ENCODE data around the gene PSMB2.
A peak's percentile ranks its signal among the peaks of the same experiment; 100 is the strongest.

Gene PSMB2

DNA sequence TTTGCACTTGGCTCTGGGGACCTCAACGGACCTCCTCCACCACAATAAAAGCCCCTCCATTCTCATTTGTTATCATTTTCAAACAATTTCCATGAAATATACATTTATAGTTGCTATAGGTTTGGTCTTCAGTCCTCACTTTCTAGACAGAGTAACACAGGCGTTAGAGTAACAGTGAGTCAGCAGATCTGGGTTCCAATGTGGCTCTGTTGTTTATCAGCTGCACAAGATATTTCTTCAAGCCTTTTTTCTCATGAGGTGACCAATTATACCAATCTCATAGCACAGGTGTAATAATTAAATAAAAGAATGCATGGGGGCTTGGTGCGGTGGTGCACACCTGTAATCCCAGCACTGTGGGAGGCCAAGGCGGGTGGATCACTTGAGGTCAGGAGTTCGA, 32.8 kb upstream of the PSMB2 start:
- ChIA-PET POLR2A (no interaction called here), CTCF (interaction anchor here (2.9 kb wide), 1 partner anchor 10 kb away, joined by 8 read pairs; no protein-coding TSS in a partner anchor)
- peak in 2 of 3 donors; percentile 31 to 37 for DNase-seq
- H3K4me3 ChIP-seq (ENCODE audit: control insufficient read depth in 1 of 7, extremely low read depth in 1 of 7, insufficient read depth in 4 of 7, low read depth in 2 of 7, low read length in 6 of 7) = no peak overlapping the region
- 70% methylated on average over 4 of the region's 5 CpGs for WGBS (ENCODE audit: insufficient coverage)
- H3K27me3 ChIP-seq (replicated peaks in 2 of 5; ENCODE audit: control insufficient read depth in 4 of 5, insufficient read depth in 5 of 5, low read length in 4 of 5) = peaks cover 0 to 2% (median 0%) of the 10 kb centered on the region in 5 experiments
- no peak overlapping the region for H3K27ac ChIP-seq (ENCODE audit: insufficient read depth in 1 of 2, low read depth in 1 of 2, low read length in 2 of 2, poor library complexity in 1 of 2, severe bottlenecking in 2 of 2)
- no peaks in the 10 kb centered on the region for H3K36me3 ChIP-seq (ENCODE audit: control insufficient read depth in 4 of 4, insufficient read depth in 4 of 4, low read length in 3 of 4)
- no peaks in the 10 kb centered on the region for H3K4me1 ChIP-seq (ENCODE audit: control extremely low read depth in 1 of 4, control insufficient read depth in 4 of 4, insufficient read depth in 4 of 4, low read length in 3 of 4)
- no peaks in the 10 kb centered on the region for H3K9me3 ChIP-seq (ENCODE audit: control extremely low read depth in 1 of 5, control insufficient read depth in 4 of 5, insufficient read depth in 2 of 5, low read depth in 1 of 5, low read length in 4 of 5)

DNA sequence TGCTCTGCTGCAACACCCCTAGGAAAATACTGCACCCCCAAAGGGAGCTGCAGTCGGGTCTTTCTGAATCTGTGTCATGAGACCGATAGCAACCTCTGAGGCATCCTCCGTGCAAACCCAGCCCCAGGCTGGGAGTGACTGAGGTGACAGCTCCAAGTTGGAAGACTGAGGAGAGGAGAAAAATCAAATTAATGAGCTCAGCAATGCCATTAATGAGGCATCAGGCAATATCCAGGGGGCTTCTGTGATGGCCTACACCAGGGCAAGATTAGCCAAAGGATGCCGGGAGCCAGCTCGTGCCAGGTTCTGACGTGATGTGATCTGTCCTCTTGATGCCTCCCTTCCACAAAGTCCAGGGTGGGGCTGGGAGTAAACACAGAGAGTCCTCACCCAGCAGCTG, 30.8 kb upstream of the PSMB2 start:
- ChIA-PET POLR2A (interaction anchor here (0.6 kb wide), 1 partner anchor 34 kb away, joined by 3 read pairs; no protein-coding TSS in a partner anchor), CTCF (interaction anchor here (0.6 to 2.9 kb wide), 3 partner anchors 12 to 43 kb away, joined by 3 to 8 read pairs (median 3); no protein-coding TSS in a partner anchor)
- H3K36me3 ChIP-seq (ENCODE audit: control insufficient read depth in 4 of 4, insufficient read depth in 4 of 4, low read length in 3 of 4) = no peaks in the 10 kb centered on the region
- H3K4me1 ChIP-seq (ENCODE audit: control extremely low read depth in 1 of 4, control insufficient read depth in 4 of 4, insufficient read depth in 4 of 4, low read length in 3 of 4) = no peaks in the 10 kb centered on the region
- no peaks in the 10 kb centered on the region for H3K9me3 ChIP-seq (ENCODE audit: control extremely low read depth in 1 of 5, control insufficient read depth in 4 of 5, insufficient read depth in 2 of 5, low read depth in 1 of 5, low read length in 4 of 5)
- WGBS (ENCODE audit: insufficient coverage) = 98% methylated on average over 5 of the region's 6 CpGs
- DNase-seq = no peak
- H3K4me3 ChIP-seq (ENCODE audit: control insufficient read depth in 1 of 7, extremely low read depth in 1 of 7, insufficient read depth in 4 of 7, low read depth in 2 of 7, low read length in 6 of 7) = no peak overlapping the region
- no peak overlapping the region for H3K27ac ChIP-seq (ENCODE audit: insufficient read depth in 1 of 2, low read depth in 1 of 2, low read length in 2 of 2, poor library complexity in 1 of 2, severe bottlenecking in 2 of 2)
- H3K27me3 ChIP-seq (replicated peaks in 2 of 5; ENCODE audit: control insufficient read depth in 4 of 5, insufficient read depth in 5 of 5, low read length in 4 of 5) = peaks cover 0 to 7% (median 0%) of the 10 kb centered on the region in 5 experiments

DNA sequence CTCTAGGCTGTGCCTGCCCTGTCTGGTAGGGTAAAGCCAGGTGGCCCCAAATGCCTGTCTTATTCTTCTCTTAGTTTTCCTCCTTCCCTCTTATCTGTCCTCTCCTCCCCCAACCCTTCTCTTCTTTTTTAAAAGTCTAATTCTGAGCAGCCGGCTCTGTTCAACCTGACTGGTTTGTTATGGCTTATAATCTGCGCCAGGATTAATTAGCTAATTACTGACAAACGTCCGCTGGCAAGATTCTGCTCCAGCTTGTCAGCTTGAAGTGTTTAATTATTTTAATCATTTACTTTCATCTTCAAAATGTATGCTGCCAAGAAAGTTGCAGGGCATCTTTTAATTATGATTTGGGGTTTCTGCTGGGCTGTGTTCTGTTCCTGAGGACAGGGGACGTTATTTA, 27.2 kb upstream of the PSMB2 start:
- Histone ChIP-seq H3K9me3 (ENCODE audit: control extremely low read depth in 1 of 5, control insufficient read depth in 4 of 5, insufficient read depth in 2 of 5, low read depth in 1 of 5, low read length in 4 of 5) (no peaks in the 10 kb centered on the region), H3K4me3 (ENCODE audit: control insufficient read depth in 1 of 7, extremely low read depth in 1 of 7, insufficient read depth in 4 of 7, low read depth in 2 of 7, low read length in 6 of 7) (no peak overlapping the region), H3K36me3 (ENCODE audit: control insufficient read depth in 4 of 4, insufficient read depth in 4 of 4, low read length in 3 of 4) (no peaks in the 10 kb centered on the region), H3K4me1 (ENCODE audit: control extremely low read depth in 1 of 4, control insufficient read depth in 4 of 4, insufficient read depth in 4 of 4, low read length in 3 of 4) (no peaks in the 10 kb centered on the region), H3K27ac (ENCODE audit: insufficient read depth in 1 of 2, low read depth in 1 of 2, low read length in 2 of 2, poor library complexity in 1 of 2, severe bottlenecking in 2 of 2) (no peak overlapping the region), H3K27me3 (replicated peaks in 2 of 5; ENCODE audit: control insufficient read depth in 4 of 5, insufficient read depth in 5 of 5, low read length in 4 of 5) (peaks cover 0 to 10% (median 2%) of the 10 kb centered on the region in 5 experiments)
- CTCF ChIA-PET = interaction anchor here (0.6 to 2.7 kb wide), 2 partner anchors 46 to 476 kb away, joined by 3 to 9 read pairs; no protein-coding TSS in a partner anchor
- DNase-seq = no peak
- POLR2A ChIA-PET = no interaction called here
- WGBS (ENCODE audit: insufficient coverage) = 100% methylated on average over 1 of the region's 5 CpGs

DNA sequence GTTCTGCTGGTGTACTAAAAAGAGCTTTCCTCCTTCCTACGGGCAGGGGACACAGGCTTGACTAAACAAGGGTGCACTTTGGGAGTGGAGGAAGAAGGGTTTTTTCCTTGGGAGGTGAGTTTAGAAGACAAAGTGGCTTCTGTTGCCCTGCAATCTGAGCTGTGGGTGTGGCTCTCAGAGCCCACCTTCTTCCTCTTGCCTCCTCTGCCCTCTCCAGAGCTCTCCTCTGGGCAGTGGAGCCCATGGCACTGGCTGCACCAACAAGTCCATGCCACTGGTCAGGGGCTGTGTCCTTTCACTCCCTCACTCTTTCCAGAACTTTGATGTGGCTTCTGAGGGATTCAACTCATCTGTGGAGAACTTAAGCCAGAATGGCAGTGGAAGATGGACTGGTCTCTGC, 25.6 kb upstream of the PSMB2 start:
- WGBS (ENCODE audit: insufficient coverage) = no CpG with 5 or more reads among the region's 1 CpG
- Histone ChIP-seq H3K27ac (ENCODE audit: insufficient read depth in 1 of 2, low read depth in 1 of 2, low read length in 2 of 2, poor library complexity in 1 of 2, severe bottlenecking in 2 of 2) (no peak overlapping the region), H3K4me1 (ENCODE audit: control extremely low read depth in 1 of 4, control insufficient read depth in 4 of 4, insufficient read depth in 4 of 4, low read length in 3 of 4) (no peaks in the 10 kb centered on the region), H3K36me3 (ENCODE audit: control insufficient read depth in 4 of 4, insufficient read depth in 4 of 4, low read length in 3 of 4) (no peaks in the 10 kb centered on the region), H3K9me3 (ENCODE audit: control extremely low read depth in 1 of 5, control insufficient read depth in 4 of 5, insufficient read depth in 2 of 5, low read depth in 1 of 5, low read length in 4 of 5) (no peaks in the 10 kb centered on the region), H3K4me3 (ENCODE audit: control insufficient read depth in 1 of 7, extremely low read depth in 1 of 7, insufficient read depth in 4 of 7, low read depth in 2 of 7, low read length in 6 of 7) (no peak overlapping the region), H3K27me3 (replicated peaks in 2 of 5; ENCODE audit: control insufficient read depth in 4 of 5, insufficient read depth in 5 of 5, low read length in 4 of 5) (peaks cover 0 to 8% (median 2%) of the 10 kb centered on the region in 5 experiments)
- ChIA-PET POLR2A (no interaction called here), CTCF (interaction anchor here (2.7 kb wide), 1 partner anchor 48 kb away, joined by 9 read pairs; no protein-coding TSS in a partner anchor)
- DNase-seq = no peak

DNA sequence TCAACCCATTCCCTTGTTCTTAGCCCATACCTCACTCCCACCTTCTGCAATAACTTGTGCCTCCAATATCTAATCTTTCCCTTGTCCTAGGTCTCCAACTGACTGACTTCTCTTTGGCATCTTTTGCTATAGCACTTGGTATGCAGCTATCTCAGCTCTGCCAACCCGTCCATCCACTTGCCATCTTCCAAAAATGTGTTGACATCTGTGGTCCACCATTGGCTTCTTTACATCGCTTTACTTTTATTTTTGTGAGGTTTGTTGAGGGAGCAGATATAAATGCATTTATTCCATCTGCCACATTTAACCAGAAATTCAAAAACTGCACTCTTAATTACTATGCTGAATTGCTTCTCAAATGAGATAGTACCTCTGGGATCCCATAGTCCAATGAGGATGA, 24.9 kb upstream of the PSMB2 start:
- H3K27ac ChIP-seq (ENCODE audit: insufficient read depth in 1 of 2, low read depth in 1 of 2, low read length in 2 of 2, poor library complexity in 1 of 2, severe bottlenecking in 2 of 2) = no peak overlapping the region
- H3K4me1 ChIP-seq (ENCODE audit: control extremely low read depth in 1 of 4, control insufficient read depth in 4 of 4, insufficient read depth in 4 of 4, low read length in 3 of 4) = no peaks in the 10 kb centered on the region
- DNase-seq = no peak
- CTCF ChIA-PET = interaction anchor here (0.6 to 2.7 kb wide), 3 partner anchors 33 to 88 kb away, joined by 3 to 9 read pairs (median 7); no protein-coding TSS in a partner anchor
- H3K27me3 ChIP-seq (replicated peaks in 2 of 5; ENCODE audit: control insufficient read depth in 4 of 5, insufficient read depth in 5 of 5, low read length in 4 of 5) = peaks cover 0 to 8% (median 2%) of the 10 kb centered on the region in 5 experiments
- H3K4me3 ChIP-seq (ENCODE audit: control insufficient read depth in 1 of 7, extremely low read depth in 1 of 7, insufficient read depth in 4 of 7, low read depth in 2 of 7, low read length in 6 of 7) = no peak overlapping the region
- H3K9me3 ChIP-seq (ENCODE audit: control extremely low read depth in 1 of 5, control insufficient read depth in 4 of 5, insufficient read depth in 2 of 5, low read depth in 1 of 5, low read length in 4 of 5) = no peaks in the 10 kb centered on the region
- WGBS (ENCODE audit: insufficient coverage) = 100% methylated on average over 1 of the region's 2 CpGs
- POLR2A ChIA-PET = no interaction called here
- H3K36me3 ChIP-seq (ENCODE audit: control insufficient read depth in 4 of 4, insufficient read depth in 4 of 4, low read length in 3 of 4) = no peaks in the 10 kb centered on the region

DNA sequence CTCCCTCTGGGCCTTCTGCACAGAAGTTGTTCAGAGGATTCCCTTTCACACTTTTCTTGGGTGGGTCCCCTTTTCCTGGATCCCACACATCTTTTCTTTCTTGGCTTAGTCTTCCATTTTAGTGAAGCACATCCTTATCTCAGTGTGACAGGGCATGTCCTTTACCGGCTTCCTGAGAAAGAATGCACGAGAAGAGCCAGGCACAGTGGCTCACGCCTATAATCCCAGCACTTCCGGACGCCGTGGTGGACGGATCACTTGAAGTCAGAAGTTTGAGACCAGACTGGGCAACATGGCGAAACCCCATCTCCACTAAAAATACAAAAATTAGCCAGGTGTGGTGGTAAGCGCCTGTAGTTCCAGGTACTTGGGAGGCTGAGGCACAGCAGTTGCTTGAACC, 22.1 kb upstream of the PSMB2 start:
- Histone ChIP-seq H3K36me3 (ENCODE audit: control insufficient read depth in 4 of 4, insufficient read depth in 4 of 4, low read length in 3 of 4) (no peaks in the 10 kb centered on the region), H3K4me3 (ENCODE audit: control insufficient read depth in 1 of 7, extremely low read depth in 1 of 7, insufficient read depth in 4 of 7, low read depth in 2 of 7, low read length in 6 of 7) (no peak overlapping the region), H3K27ac (ENCODE audit: insufficient read depth in 1 of 2, low read depth in 1 of 2, low read length in 2 of 2, poor library complexity in 1 of 2, severe bottlenecking in 2 of 2) (no peak overlapping the region), H3K9me3 (ENCODE audit: control extremely low read depth in 1 of 5, control insufficient read depth in 4 of 5, insufficient read depth in 2 of 5, low read depth in 1 of 5, low read length in 4 of 5) (no peaks in the 10 kb centered on the region), H3K27me3 (replicated peaks in 2 of 5; ENCODE audit: control insufficient read depth in 4 of 5, insufficient read depth in 5 of 5, low read length in 4 of 5) (peaks cover 0 to 8% (median 2%) of the 10 kb centered on the region in 5 experiments), H3K4me1 (ENCODE audit: control extremely low read depth in 1 of 4, control insufficient read depth in 4 of 4, insufficient read depth in 4 of 4, low read length in 3 of 4) (no peaks in the 10 kb centered on the region)
- POLR2A ChIA-PET = no interaction called here
- DNase-seq = no peak
- 77% methylated on average over 5 of the region's 9 CpGs for WGBS (ENCODE audit: insufficient coverage)
- CTCF ChIA-PET = no interaction called here

DNA sequence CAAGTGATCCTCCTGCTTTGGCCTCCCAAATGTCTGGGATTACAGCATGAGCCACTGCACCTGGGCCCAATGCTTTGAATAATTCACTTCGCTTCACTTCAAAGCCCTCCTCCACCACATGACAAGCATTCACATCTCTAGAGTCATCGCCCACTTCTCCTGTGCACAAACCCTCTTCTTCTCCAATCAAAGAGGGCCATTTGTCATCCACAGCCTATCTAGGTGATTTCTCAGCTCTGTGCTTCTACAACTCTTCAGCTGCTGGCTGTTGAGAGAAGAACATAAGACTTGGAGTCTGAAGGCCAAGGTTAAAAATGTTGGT, 20.1 kb upstream of the PSMB2 start:
- H3K36me3 ChIP-seq (ENCODE audit: control insufficient read depth in 4 of 4, insufficient read depth in 4 of 4, low read length in 3 of 4) = no peaks in the 10 kb centered on the region
- POLR2A ChIA-PET = no interaction called here

More for the DNA sequence above, 20.1 kb upstream of the PSMB2 start:
- WGBS (ENCODE audit: insufficient coverage) = 94% methylated on average over 2 of the region's 2 CpGs
- Histone ChIP-seq H3K27me3 (replicated peaks in 2 of 5; ENCODE audit: control insufficient read depth in 4 of 5, insufficient read depth in 5 of 5, low read length in 4 of 5) (peaks cover 0 to 4% (median 2%) of the 10 kb centered on the region in 5 experiments), H3K9me3 (ENCODE audit: control extremely low read depth in 1 of 5, control insufficient read depth in 4 of 5, insufficient read depth in 2 of 5, low read depth in 1 of 5, low read length in 4 of 5) (no peaks in the 10 kb centered on the region), H3K4me3 (ENCODE audit: control insufficient read depth in 1 of 7, extremely low read depth in 1 of 7, insufficient read depth in 4 of 7, low read depth in 2 of 7, low read length in 6 of 7) (no peak overlapping the region), H3K4me1 (ENCODE audit: control extremely low read depth in 1 of 4, control insufficient read depth in 4 of 4, insufficient read depth in 4 of 4, low read length in 3 of 4) (peaks cover 0 to 6% (median 3%) of the 10 kb centered on the region in 4 experiments), H3K27ac (ENCODE audit: insufficient read depth in 1 of 2, low read depth in 1 of 2, low read length in 2 of 2, poor library complexity in 1 of 2, severe bottlenecking in 2 of 2) (no peak overlapping the region)
- no peak for DNase-seq
- CTCF ChIA-PET = no interaction called here

All from common myeloid progenitor, CD34-positive (primary cell).